Measurements from ENCODE around the gene MKNK2. TPM values are rescaled to one million over a fixed set of nuclear protein-coding genes. Genes with fewer than 3 reads are reported as not detected.

The MKNK2 gene
- total and polyA plus RNA-seq, 2 donors (not counting 1 experiment from before 2014, with no cell fraction given): 440 to 777 TPM

- ATAC-seq (ENCODE audit: low read depth) (no peak), DNase-seq (peak; percentile 56)
- Histone ChIP-seq H3K4me3 (ENCODE audit: control extremely low read depth in 1 of 5, extremely low read depth in 1 of 5, insufficient read depth in 1 of 5, low read depth in 2 of 5, low read length in 4 of 5) (no peak overlapping the region), H3K36me3 (replicated peaks in 1 of 2; ENCODE audit: control extremely low read depth in 1 of 2, control insufficient read depth in 1 of 2, extremely low read depth in 1 of 2, insufficient read depth in 2 of 2, low read length in 1 of 2) (peaks cover 0 to 52% of the 10 kb centered on the region in 2 experiments), H3K4me2 (replicated peaks; ENCODE audit: low read depth, low read length, poor library complexity, severe bottlenecking) (no peak overlapping the region), H3K27me3 (replicated peaks in 1 of 4; ENCODE audit: control extremely low read depth in 1 of 4, control insufficient read depth in 3 of 4, insufficient read depth in 4 of 4, low read length in 3 of 4) (no peaks in the 10 kb centered on the region), H3K27ac (ENCODE audit: low read length in 2 of 2) (no peak overlapping the region), H3K9ac (ENCODE audit: low read length) (no peak overlapping the region), H3K9me3 (ENCODE audit: control extremely low read depth in 1 of 3, control insufficient read depth in 2 of 3, insufficient read depth in 1 of 3, low read length in 2 of 3) (peaks cover 0 to 24% (median 5%) of the 10 kb centered on the region in 3 donors), H3K4me1 (ENCODE audit: control insufficient read depth in 2 of 2, insufficient read depth in 2 of 2, low read length in 2 of 2) (peaks cover 25 to 47% of the 10 kb centered on the region in 2 donors), H2AFZ (ENCODE audit: insufficient read depth, low read depth, low read length, poor library complexity, severe bottlenecking) (no peak overlapping the region), H4K20me1 (ENCODE audit: control insufficient read depth, insufficient read depth, low read length, poor library complexity, severe bottlenecking) (peaks cover 66% of the 10 kb centered on the region), H3K79me2 (ENCODE audit: control insufficient read depth, insufficient read depth, low read length) (peaks cover 31% of the 10 kb centered on the region)
- 90% methylated on average over 30 of the region's 44 CpGs for WGBS (ENCODE audit: insufficient coverage)
- ChIA-PET CTCF (interaction anchor here (1.1 to 3.2 kb wide), 4 partner anchors 11 to 174 kb away, joined by 3 to 9 read pairs (median 6); partner anchors contain the start of gene MKNK2), POLR2A (interaction anchor here (0.6 to 7.4 kb wide), 10 partner anchors 8 to 146 kb away, joined by 3 to 69 read pairs (median 4); partner anchors contain the start of gene MKNK2)
- no peak for TF ChIP-seq EZH2 (IDR thresholded peaks at IDR 0.05; ENCODE audit: borderline replicate concordance, insufficient read depth, low read depth, low read length, poor library complexity, severe bottlenecking)
- TF ChIP-seq CTCF (IDR thresholded peaks at IDR 0.05): no peak
- intact Hi-C loops (cut with micrococcal nuclease): no loop called here
- Mint-ChIP-seq H3K4me1 (peaks cover 44% of the 10 kb centered on the region), H3K9me3 (ENCODE audit: insufficient read depth) (no peaks in the 10 kb centered on the region), H3K27me3 (no peaks in the 10 kb centered on the region), H3K4me3 (no peak overlapping the region), H3K27ac (peak overlapping the region; percentile 15)
Observed at GRCh38 chr19:2038284-2039088, 12.6 kb downstream of the MKNK2 start.

Data from B cell (primary cell).